GM21515 (cell line): ENCODE data around the gene SELL.
"Not testable (repeated sequence)": the region's sequence is repeated elsewhere in the genome, so short reads cannot be mapped to it uniquely, and the experiment has no call there.

ENCODE experiments used
- ATAC-seq: cut with Tn5 transposase; IDR thresholded peaks from one replicate; pipeline ENCODE4 v1.9.1; 2021; ENCODE audit not compliant: unreplicated experiment

The SELL gene

GRCh38 chr1:169711469-169712308 is at the start of gene SELL:
TSS of gene SELL (minus strand) at chr1:169711620. CDS start at chr1:169711498, 122 bp downstream.
- peak; percentile 83 for ATAC-seq

DNA sequence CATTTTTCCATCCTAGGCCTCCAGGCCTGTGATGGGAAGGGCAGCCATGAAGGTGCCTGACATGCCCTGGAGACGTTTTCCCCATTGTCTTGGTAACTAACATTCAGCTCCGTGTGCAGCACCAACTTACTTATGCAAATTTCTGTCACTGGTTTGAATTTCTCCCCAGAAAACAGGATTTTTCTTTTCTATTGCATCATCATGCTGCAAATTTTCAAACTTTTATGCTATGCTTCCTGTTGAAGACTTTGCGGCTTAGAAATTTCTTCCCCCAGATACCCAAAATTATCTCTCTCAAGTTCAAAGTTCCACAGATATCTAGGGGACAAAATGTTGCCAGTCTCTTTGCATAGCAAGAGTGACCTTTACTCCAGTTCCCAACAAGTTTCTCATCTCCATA is 47.6 kb upstream of the SELL start:
- ATAC-seq: no peak

DNA sequence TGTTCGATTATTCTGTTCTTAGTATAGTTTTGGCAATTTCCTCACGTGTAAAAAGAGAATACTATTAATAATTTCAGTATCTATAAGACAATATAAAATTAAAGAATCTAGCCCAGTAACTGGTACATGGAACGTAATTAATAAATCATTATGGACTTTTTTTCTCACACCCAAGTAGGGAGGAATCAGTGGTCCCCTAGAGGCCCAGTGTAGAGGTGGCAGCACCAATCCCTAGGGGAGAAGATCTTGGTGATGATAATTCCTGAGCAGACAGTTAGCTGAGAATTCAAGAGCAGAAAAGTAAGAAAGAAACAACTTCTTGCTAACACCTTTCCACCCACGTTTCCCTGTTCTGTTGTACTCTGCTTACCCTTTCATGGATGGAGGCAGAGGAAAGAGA is 42.1 kb upstream of the SELL start:
- no peak for ATAC-seq

DNA sequence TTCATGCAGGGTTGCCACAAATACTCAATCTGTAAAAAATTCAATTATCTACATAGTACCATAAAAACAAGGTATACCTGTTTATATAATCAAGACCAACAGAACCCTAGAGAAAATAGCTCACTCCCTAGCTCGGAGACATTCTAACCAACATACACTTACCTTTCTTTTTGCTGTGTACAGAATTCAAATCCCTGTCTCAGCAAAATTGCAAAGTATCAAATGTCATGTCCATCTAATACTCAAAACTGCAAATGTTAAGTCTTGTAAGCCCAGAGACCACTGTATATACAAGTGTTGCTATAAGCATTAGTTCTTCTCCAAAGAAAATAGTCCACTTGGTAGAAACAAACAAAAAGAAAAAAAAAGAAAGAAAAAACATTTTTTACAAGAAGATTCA is 38.6 kb upstream of the SELL start:
- ATAC-seq: no peak

GRCh38 chr1:169746550-169746949 is 35.1 kb upstream of the SELL start:
- no peak for ATAC-seq

DNA sequence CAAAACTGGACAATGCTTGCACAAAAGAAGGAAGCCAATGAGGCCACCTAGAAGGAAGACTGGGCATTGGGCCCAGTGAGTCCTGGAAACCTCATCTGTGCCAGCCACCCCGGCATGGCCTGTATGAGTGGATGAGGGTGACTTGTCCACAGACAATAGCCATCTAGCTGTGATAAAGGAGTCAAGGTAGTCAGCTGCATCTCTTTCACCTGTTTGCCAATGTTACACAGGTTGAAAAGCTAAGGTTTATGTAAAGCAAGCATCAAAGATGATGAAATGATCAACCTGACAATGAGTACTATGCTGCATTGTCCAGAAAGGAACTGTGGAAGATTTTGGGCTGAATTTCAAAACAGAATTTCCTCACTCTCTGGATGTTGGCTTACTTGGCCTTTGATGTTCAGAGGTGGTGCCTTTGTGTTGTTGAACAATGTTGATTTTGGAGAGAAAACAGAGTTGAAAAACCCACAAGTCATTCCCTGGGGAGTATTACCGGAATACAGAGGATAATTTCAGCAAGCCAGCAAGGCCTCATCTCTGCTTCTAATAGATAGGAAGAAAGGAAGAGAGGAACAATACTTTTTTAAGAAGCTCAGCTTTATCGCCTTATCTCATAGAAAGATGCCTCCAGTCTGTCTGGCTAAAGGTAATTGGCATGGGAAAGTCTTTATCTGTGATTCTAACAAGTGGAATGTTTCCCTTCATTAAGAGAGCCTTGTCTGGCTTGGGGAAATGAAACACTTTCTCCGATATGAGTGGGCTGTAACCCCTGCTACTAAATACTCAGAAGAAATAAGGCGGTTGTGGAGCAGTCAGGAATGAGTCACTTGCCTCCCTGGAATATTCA is 33.8 kb upstream of the SELL start:
- ATAC-seq: no peak

DNA sequence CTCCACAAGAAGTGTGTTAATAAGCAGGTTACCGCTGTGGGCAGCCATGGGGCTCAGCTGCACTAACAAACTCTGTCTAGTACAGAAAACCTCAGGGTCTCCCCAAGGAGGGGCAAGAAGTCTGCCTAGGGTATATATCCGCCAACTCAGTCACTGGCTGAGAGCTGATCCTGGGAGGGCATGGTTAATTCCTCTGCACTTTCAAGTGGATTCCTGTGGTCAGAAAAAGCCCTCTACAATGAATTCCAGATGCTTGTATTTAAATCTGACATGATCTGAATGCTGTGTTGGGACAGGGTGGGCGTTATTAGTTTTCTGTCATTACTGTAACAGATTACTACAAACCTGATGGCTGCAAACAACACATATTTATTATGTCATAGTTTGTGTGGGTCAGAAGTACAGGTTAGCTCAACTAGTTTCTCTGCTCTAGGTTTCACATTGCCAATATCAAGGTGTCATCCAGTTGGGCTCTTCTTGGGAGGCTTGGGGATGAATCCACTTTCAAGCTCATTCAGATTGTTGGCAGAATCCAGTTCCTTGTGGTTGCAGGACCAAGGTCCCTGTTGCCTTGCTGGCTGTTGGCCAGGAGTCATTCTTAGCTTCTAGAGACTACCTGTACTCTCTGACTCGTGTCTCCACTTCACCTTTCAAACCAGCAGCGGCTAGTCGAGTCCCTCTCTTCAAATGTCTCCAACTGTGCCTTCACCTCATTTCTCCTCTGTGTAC is 30.4 kb upstream of the SELL start:
- ATAC-seq: no peak

- no peak for ATAC-seq
Measured at GRCh38 chr1:169739980-169740379, 28.6 kb upstream of the SELL start.

DNA sequence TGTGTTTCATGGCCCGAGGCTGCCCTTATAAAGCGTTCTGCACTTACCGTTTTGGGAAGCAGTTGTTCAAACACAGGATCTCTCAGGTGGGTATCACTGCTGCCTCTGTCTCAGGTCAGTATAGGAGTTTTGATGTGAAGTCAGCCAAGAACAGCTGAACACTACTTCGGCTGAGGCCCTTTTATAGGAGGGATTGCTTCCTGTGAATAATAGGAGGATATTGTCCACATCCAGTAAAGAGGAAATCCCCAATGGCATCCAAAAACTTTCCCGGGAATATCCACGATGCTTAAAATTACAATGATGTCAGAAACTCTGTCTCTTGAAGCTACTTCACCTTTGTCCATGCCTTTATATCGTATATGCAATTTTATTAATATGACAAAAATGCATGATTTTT is 22.5 kb upstream of the SELL start, which contains the start of gene SELE:
Gene SELE (minus strand): TSS at position 156 of the 400 bp plus-strand sequence. CDS start 467 bp downstream, outside the sequence.
- no peak for ATAC-seq

- no peak for ATAC-seq
Measured at GRCh38 chr1:169731446-169731845, 20.0 kb upstream of the SELL start.

- no peak for ATAC-seq
Measured at GRCh38 chr1:169729991-169730390, 18.6 kb upstream of the SELL start.

DNA sequence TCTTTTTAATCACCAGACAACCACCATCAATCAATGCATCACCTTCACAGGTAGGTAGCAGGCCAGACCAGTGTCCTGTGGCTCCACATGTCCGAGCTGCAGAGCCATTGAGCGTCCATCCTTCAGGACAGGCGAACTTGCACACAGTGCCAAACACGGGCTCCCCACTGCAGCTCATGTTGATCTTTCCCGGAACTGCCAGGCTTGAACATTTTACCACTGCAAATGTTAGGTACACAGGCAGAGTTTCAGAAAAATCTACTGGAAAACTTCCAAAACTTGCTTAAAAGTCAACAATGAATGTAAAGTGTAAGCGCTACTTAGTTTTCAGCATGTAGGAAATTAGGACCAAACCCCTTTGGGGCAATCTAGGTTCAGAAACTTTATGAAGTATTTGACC is 15.9 kb upstream of the SELL start:
- ATAC-seq: no peak

DNA sequence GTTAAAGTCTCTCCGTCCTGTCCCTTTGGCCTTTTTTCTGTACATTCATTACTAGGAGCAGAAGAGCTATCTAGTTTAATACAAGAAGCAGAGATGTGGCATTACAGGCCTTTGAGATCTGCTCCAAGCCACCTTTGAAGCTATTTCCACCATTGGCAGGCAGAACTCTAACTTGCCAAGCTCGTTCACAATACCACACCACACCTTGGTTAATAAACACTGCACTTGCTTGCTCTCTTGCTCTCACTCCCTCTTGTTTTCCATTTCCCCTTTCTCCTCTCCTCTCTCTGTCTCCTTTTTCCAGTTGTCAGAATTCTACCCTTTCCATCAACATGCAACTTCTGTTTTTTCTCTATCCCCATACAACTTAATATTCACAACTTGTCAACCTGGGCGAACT is 15.4 kb upstream of the SELL start:
- no peak for ATAC-seq

DNA sequence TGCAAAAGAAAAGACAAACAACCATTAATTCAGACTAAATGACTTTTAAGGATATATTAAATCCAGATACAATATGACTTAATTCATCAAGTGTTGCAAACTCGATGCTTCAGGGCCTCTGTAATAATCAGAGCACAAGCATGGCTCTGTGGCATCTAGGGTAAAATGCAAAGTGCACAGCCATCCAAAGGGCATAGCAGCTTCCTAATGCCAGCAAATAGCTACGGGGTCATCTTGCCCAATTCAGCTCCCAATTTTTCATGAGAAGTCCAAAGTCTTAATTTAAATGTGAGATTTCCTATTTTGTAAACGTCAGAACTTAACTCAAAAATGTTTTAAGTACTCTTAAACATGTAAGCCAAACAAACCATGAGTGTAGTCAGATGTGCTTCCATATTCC is 14.5 kb upstream of the SELL start:
- ATAC-seq: no peak

GRCh38 chr1:169724168-169724567 is 12.7 kb upstream of the SELL start:
- ATAC-seq: no peak

DNA sequence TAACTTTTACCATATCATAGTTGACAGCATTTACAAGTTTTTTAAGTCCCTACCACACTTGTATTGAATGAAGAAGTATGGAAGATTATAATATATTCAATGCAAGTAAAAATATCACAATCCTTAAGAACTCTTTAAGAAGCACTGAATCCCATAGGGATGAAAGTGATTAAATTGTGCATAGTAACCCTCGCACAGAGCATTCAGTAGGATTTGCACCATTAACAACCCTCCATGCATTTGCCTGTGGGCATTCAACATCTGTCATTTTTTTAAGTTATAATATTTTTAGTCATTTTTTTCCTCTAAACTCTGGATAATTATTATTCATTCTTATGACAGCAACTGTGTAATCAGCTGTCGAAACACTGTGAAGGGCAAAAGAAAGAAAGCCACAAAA is 12.3 kb upstream of the SELL start:
- ATAC-seq: no peak

GRCh38 chr1:169722779-169723178 is 11.4 kb upstream of the SELL start:
- ATAC-seq: no peak

- ATAC-seq: not testable (repeated sequence)
Measured at GRCh38 chr1:169715100-169715499, 3.7 kb upstream of the SELL start.

DNA sequence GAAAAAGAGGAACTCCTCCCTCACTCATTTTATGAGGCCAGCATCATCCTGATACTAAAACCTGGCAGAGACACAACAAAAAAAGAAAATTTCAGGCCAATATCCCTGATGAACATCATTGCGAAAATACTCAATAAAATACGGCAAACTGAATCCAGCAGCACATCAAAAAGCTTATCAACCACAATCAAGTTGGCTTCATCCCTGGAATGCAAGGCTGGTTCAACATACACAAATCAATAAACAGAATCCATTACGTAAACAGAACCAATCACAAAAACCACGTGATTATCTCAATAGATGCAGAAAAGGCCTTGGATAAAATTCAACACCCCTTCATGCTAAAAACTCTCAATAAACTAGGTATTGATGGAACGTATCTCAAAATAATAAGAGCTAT is 1.7 kb upstream of the SELL start:
- ATAC-seq: not testable (repeated sequence)

- no peak for ATAC-seq
Measured at GRCh38 chr1:169712309-169712631, 850 bp upstream of the SELL start.

DNA sequence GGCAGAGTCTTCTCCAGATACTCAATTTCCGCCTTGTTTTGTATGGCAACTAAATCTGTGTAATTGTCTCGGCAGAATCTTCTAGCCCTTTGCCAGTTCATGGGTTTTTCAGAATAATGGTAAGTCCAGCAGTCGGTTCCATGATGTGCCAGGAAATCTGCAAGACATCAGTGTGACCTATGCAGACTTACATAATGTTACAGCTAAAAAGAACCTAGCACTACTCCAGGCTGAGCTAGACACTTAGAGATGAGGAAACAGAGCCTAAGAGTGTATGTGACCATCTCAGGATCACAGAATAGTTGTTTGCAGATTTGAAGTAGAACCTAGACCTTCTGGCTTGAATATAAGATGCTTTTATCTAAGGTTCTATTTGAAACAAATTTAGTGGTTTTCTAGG is 2.8 kb downstream of the SELL start:
- no peak for ATAC-seq
